ENCODE data around the gene CERS2.

- TF ChIP-seq BRCA1 (IDR thresholded peaks at IDR 0.05; ENCODE audit: low read depth, low read length) (no peak), SIRT6 (IDR thresholded peaks at IDR 0.05; ENCODE audit: low read length) (no peak), KDM5A (IDR thresholded peaks at IDR 0.05; ENCODE audit: low read length) (no peak), TAF7 (optimal IDR thresholded peaks at IDR 0.05; ENCODE audit: borderline replicate concordance, low read depth, low read length) (no peak), SP4 (IDR thresholded peaks at IDR 0.05; ENCODE audit: low read length) (no peak), POLR2AphosphoS5 (IDR thresholded peaks at IDR 0.05; ENCODE audit: low read depth, low read length) (no peak), EGR1 (IDR thresholded peaks at IDR 0.05; ENCODE audit: borderline replicate concordance, low read depth, low read length) (no peak), RFX5 (IDR thresholded peaks at IDR 0.05; ENCODE audit: borderline replicate concordance, low read depth, low read length) (no peak), CTBP2 (IDR thresholded peaks at IDR 0.05; ENCODE audit: borderline replicate concordance, insufficient read depth, insufficient read length, low read length) (no peak), BCL11A (IDR thresholded peaks at IDR 0.05; ENCODE audit: low read depth in 2 of 2, low read length in 2 of 2) (no peak), POLR2A (IDR thresholded peaks at IDR 0.05; ENCODE audit: control extremely low read depth in 1 of 2, low read depth in 2 of 2, low read length in 2 of 2) (no peak), CBX5 (IDR thresholded peaks at IDR 0.05; ENCODE audit: low read depth, low read length) (no peak)
- TF ChIP-seq, protein P1, sequence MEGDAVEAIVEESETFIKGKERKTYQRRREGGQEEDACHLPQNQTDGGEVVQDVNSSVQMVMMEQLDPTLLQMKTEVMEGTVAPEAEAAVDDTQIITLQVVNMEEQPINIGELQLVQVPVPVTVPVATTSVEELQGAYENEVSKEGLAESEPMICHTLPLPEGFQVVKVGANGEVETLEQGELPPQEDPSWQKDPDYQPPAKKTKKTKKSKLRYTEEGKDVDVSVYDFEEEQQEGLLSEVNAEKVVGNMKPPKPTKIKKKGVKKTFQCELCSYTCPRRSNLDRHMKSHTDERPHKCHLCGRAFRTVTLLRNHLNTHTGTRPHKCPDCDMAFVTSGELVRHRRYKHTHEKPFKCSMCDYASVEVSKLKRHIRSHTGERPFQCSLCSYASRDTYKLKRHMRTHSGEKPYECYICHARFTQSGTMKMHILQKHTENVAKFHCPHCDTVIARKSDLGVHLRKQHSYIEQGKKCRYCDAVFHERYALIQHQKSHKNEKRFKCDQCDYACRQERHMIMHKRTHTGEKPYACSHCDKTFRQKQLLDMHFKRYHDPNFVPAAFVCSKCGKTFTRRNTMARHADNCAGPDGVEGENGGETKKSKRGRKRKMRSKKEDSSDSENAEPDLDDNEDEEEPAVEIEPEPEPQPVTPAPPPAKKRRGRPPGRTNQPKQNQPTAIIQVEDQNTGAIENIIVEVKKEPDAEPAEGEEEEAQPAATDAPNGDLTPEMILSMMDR (IDR thresholded peaks at IDR 0.05; ENCODE audit: control extremely low read depth in 1 of 3, insufficient read depth in 1 of 3, low read depth in 1 of 3, low read length in 3 of 3): no peak
Measured at GRCh38 chr1:150969626-150970025, 5.0 kb downstream of the CERS2 start.

Data from H1 (cell line).